Hematopoietic multipotent progenitor cell treated with erythropoietin and hydrocortisone succinate and interleukin-3 and kit ligand, for 6 days (in vitro differentiated cells): ENCODE results near the gene RNF144B.
"Not testable (repeated sequence)": the region's sequence is repeated elsewhere in the genome, so short reads cannot be mapped to it uniquely, and the experiment has no call there.

Source experiments
- DNase-seq: peaks from one replicate; pipeline ENCODE4 v3.0.0-alpha.2; 2015

The RNF144B gene

GRCh38 chr6:18380158-18380836 is 6.9 kb upstream of the RNF144B start:
- DNase-seq = no peak

GRCh38 chr6:18380851-18381250 is 6.3 kb upstream of the RNF144B start:
- no peak for DNase-seq

- DNase-seq = no peak
Observed at GRCh38 chr6:18383441-18383840, 3.7 kb upstream of the RNF144B start.

- DNase-seq = no peak
Observed at GRCh38 chr6:18384621-18385020, 2.5 kb upstream of the RNF144B start.

GRCh38 chr6:18386298-18386976 is 713 bp upstream of the RNF144B start:
- DNase-seq = no peak

- peak; percentile 74 for DNase-seq
Observed at GRCh38 chr6:18388271-18388670, 1.1 kb downstream of the RNF144B start.

GRCh38 chr6:18388942-18389341 is 1.8 kb downstream of the RNF144B start:
- DNase-seq = peak; percentile 7

GRCh38 chr6:18389479-18389878 is 2.3 kb downstream of the RNF144B start:
- no peak for DNase-seq

GRCh38 chr6:18390476-18390875 is 3.3 kb downstream of the RNF144B start:
- DNase-seq = no peak

- DNase-seq = no peak
Observed at GRCh38 chr6:18391023-18391422, 3.9 kb downstream of the RNF144B start.

GRCh38 chr6:18392346-18392877 is 5.3 kb downstream of the RNF144B start:
- DNase-seq = no peak

- DNase-seq = no peak
Observed at GRCh38 chr6:18393698-18394097, 6.5 kb downstream of the RNF144B start.

GRCh38 chr6:18395177-18395855 is 8.2 kb downstream of the RNF144B start:
- DNase-seq = no peak

- DNase-seq = no peak
Observed at GRCh38 chr6:18395856-18396197, 8.7 kb downstream of the RNF144B start.

- DNase-seq = no peak
Observed at GRCh38 chr6:18397701-18398100, 10.6 kb downstream of the RNF144B start.

GRCh38 chr6:18398225-18398624 is 11.1 kb downstream of the RNF144B start:
- not testable (repeated sequence) for DNase-seq

- DNase-seq = peak; percentile 27
Observed at GRCh38 chr6:18400831-18401446, 13.8 kb downstream of the RNF144B start.

- DNase-seq = not testable (repeated sequence)
Observed at GRCh38 chr6:18404965-18405364, 17.8 kb downstream of the RNF144B start.

- no peak for DNase-seq
Observed at GRCh38 chr6:18405477-18406293, 18.5 kb downstream of the RNF144B start.

GRCh38 chr6:18406955-18407749 is 20.0 kb downstream of the RNF144B start:
- DNase-seq = peak; percentile 24

GRCh38 chr6:18409602-18410001 is 22.5 kb downstream of the RNF144B start:
- DNase-seq = not testable (repeated sequence)

- DNase-seq = no peak
Observed at GRCh38 chr6:18410412-18410811, 23.3 kb downstream of the RNF144B start.
